HG03025 (cell line): Measurements from ENCODE around the gene AKAIN1.

Experiments
- ATAC-seq: cut with Tn5 transposase; IDR thresholded peaks from one replicate; pipeline ENCODE4 v1.9.1; 2021; ENCODE audit warnings: mild to moderate bottlenecking, moderate library complexity; ENCODE audit not compliant: unreplicated experiment, low FRiP score

AKAIN1 gene

DNA sequence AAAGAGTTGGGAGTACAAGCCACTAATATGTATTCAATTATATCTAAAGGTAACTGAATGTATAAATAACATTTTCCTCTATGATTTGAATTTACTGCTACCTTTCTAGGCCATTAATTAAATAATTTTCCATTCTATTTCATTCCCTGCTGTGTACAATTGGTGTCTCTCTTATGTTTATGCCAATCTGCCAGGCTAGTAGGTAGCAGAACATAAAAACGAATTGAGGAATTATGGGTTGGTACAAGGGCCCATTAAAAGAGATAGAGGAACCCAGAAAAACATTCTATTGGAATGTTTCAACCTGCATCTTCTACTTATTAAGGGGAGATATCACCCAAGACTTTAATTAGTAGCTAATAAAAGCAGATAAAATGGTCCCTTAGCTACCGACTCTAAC, 32.2 kb downstream of the AKAIN1 start:
- no peak for ATAC-seq

DNA sequence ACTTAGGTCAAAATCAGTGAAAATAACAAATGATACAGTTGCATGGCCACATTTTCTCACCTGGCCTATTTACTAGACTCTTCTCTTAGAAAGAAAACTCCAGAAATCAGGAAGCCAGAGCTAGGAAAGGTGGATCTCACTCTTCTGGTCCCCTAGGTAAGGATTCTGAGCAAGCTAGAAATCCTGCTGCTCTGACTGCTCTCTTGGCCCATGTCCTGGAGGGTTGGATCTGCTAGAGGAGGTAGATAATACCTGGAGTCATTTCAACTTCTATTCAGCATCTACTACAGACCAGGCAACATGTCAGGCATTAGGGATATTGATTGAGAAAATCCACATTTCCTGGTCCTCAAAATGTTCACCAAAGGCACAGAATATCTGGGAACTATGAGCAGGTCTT, 34.9 kb downstream of the AKAIN1 start:
- no peak for ATAC-seq

DNA sequence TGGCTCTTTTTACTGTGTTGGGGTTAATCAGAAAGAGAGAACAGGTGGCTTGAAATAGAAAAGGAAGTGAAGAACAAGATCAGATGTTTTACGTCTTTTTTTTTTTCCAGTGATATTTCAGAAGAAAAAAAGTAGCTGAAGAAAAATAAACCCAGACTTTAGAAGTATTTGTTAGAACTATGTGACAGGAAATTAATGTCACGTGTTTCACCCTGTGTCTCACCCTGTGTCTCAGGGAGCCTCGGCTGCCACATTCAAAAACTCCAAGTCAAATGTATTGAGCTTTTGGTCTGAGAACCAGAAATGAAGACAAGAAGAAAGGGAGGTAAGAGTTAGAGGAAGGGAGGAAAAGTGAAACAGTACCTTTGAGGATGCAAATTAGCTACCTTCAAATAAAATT, 38.0 kb downstream of the AKAIN1 start:
- ATAC-seq, result no peak

DNA sequence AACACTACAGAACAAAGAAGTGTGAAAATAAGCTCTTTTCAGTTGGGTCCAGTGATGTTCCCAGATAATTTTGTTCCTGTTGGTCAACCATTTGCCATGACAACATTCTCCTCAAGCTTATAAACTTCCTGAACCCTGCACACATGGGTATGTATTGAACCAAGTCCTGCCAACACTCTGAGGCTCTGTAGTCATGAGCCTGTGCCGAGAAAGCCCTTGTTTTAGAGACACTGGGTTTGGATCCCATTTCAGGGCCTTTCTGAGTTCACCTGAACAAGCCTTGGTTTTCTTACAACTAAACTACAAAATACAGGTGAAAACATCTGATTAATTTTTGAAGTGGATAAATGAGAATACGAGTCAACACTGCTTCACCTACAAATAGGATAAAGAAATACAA, 38.5 kb downstream of the AKAIN1 start:
- no peak for ATAC-seq

DNA sequence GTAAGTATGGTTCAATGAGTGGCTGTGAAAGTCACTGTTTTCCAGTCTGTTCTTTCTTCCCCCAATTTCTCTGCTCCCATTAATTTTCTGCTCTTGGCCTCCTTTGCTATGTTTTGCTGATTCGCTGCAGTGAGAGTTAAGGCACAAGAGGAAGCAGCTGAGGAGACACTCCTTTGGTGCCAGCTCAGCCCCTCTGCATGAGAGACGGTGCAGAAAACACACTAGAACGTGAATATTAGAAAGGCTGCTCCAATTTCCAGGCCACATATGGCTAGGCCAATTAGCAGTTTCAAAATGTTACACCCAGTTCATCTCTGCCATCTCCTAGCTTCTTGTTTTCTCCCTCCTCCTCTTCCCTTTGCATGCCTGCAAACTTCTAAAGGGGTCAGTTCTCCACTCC, 38.9 kb downstream of the AKAIN1 start:
- ATAC-seq, result no peak

DNA sequence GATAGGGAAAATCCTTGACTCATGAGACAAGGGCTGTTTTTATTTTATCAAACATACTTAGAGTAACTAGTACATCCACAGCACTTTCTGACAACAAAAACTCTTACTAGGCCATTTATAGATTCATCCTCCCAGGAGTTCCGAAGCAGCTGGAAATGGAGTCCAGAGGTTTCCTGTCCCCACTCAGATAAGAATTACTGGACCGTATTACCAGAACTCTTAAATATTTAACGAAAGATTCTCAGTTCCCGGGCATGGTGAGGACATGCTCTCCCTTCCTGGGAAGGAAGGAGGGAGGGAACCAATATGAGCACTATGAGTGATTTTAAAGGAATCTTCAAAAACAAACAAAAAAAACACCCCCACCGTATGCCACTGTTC, 41.2 kb downstream of the AKAIN1 start:
- no peak for ATAC-seq

DNA sequence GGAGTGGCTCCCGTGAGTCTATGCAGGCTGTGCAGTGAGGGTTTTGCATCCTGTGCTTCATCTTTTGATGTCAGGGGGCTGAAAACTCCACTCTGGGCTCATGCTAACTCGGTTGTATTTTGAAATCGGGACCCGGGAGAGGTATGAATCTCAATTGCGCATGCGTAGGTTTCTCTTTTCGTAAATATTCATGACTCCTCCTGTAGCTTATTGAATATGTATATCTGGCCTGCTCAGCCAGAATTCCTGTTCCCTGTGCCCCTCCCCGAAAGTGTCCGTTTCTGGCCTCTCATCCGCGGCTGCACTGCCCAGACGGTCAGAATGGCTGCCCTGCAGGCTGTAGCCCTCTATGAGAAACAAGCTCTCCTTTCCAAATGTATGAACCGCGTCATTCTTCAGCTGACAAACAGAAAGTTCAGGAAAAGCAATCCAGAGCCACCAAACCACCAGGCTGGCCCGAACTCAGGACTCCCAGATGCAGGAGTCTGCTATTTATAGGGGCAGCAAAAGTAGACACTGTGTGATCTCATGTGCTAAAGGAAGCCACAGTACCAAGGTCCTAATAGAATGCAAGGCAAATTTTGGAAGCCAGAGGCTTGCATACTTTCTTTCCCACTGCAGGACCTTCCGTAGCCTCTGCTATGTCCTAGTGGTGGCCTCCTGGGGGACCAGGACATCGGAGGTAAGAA, 41.7 kb downstream of the AKAIN1 start:
- ATAC-seq, result no peak

DNA sequence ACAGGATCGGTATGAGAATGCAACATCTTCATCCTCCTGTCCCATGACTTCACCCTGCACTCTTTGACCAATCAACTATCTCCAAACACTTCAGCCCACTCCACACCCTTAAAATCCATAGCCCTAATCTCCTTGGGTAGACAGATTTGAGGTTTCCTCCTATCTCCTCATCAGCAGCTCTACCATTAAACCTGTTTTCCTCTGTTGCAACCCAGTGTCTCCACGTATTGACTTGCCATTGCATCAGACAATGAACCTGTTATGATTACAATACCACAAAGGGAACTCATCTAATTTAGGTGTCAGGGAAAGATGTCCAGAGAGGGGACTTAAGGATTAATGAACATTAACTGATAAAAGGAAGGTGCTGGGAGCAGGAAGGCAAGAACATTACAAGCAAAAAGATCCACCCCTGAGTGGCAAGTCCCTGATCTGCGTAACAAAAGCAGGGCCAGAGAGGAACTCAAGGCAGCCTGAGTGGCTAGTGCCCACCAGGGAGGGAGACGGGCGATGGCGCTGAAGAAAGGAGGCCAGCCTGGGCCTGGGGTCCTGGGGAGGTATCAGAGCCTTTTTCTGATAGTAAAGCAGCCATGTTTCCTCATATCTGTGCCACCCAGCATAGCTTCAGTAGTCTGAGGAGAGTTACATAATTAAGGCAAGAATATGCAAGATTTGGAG, 44.6 kb downstream of the AKAIN1 start:
- no peak for ATAC-seq

DNA sequence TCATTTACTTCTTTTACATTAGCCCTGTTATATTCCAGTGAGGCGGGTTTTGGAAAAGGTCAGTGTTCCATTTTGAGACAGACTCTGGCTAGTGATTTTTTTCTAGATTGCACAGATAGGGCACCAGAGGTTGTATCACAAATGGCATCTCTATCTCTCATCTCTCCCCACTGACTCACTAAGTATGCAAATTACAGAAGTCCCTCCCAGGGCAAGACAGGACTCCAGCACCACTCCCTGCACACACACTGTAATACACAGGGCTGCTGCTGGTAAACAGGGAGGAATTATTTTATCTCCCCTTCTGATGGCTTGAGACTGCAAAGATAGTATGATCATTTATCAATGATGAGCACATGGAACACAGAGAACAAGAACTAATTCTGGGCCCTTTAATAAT, 46.2 kb downstream of the AKAIN1 start:
- ATAC-seq, result no peak

DNA sequence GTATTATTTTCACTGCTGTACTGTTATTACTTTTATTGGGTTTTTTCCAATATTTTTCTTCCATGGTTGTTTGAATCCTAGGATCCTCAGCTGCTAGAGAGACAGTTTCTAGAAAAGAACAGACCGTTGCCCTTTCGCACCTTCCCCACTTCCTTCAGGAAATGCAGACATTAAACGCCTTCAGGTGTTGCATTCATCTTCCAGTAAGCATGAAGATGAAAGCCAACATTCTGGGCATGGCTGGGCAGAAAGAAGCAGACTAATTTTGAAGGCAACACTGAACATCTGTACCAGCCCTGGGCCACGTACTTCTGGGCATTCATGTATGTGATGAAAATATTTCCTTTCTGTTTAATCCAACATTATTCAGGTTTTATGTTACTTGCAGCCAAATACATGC, 51.0 kb downstream of the AKAIN1 start:
- no peak for ATAC-seq

DNA sequence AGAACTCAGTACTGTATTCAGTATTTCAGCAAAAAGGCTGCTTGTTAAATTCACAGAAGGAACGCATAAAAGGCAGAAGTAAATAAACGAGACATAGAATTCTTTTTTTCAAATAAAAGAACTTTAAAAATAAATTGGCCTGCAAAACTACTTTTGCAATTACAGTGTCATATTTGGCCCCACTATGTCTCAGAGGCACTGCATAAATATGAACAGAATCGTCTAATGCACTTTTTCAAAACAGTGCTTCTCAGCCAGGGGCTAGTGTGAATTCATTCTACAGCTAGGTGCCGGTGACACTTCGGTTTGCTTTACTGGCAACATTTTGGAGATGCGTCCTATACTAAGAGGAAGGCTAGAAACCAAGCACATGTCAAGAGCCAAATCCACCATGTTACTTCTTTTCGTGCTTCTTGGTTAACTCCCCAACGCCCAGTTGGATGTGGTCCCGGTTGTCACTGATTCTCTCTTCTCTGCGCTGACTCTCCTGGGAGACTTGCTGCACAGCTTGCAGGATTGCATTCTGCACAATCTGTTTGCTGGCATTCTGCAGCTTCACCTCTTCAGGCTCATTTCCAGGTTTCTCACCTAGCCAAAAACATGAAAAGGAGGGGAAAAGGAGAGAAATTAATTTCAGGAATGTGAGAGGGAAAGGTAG, 51.8 kb downstream of the AKAIN1 start:
- ATAC-seq, result no peak

DNA sequence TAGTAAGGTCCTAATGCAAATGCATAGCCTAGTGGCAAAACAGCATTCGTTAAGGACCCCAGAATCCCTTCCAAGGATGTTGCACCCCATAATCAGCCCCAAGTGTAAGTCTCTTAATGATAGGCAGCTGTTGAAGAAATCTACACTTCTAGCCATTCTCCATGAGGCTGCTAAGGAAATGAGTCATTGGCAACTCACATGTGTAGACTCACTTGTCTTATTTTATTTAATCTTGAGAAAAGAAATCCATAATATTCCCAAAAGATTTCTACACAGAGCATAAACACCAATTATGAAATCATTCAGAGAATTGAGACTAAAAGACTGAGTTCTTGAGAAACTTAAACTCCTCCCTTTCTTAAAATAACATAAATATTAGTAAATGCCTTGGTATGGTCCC, 52.4 kb downstream of the AKAIN1 start:
- ATAC-seq, result no peak

DNA sequence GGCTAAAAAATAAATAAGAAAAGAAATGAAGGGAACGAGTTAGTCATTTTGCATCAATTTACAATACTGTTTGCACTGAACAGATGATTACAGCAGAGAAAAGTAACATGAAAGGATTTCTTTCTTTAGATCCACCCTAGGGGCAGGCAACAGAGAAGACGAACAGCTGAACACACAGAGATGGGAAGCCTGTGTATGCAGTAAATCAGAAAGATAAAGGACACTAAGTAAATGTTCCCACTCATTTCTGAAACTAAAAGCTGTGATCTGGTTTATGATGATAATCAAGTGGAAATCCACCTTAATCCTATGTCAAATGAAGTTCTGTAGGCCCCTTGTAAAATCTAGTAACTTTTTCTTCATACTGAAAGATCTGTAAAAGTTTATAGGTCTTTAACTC, 54.2 kb downstream of the AKAIN1 start:
- ATAC-seq, result no peak

DNA sequence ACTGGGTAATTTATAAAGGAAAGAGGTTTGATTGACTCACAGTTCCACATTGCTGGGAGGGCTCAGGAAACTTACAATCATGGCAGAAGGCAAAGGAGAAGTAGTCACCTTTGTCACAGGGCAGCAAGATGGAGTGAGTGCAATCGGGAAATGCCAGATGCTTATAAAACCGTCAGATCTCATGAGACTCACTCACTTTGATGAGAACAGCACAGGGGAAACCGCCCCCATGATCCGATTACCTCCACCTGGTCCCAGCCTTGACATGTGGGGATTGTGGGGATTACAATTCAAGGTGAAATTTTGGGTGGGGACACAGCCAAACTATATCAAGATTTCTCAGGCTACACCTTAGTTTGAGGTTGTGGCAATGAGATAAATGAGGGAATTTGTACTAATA, 54.9 kb downstream of the AKAIN1 start:
- no peak for ATAC-seq

DNA sequence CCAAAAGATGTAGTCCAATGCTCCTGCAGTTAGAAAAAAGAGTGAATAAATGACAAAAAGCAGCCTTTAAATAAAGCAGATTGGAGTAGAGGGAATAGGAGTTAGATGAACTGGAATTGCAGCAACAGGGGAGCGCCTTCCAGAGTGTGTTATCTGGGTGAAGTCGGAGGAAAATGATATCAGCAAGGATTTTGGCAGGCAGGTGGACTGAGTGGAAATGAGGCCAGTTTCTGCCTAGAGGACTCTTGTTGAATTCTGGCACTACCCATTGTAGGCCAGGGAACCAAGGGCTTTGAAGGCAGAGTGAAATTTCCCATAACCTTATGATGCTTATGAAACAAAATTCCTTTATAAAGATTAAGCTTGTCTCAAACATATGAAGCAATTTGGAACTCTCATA, 59.8 kb downstream of the AKAIN1 start:
- ATAC-seq, result no peak

DNA sequence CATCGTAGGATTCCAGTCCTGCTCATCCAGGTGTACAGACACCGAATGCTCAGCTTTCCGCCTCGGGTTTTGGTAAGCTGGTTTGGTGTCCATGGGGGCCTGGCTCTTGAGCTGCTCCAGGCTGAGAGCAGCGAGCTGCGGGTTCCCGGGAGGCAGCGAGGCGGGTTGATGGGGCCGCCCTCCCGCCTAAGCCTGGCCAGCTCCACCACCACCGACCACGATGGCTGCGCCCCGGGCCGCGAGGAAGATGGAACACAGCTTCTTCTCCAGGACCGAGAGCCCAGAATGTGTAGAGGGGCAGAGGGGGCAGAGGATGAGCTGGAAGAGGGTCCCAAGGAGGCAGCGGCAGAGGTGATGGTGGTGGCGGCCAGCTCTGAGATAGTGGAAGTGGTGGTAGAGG, 64.1 kb downstream of the AKAIN1 start:
- ATAC-seq, result no peak

DNA sequence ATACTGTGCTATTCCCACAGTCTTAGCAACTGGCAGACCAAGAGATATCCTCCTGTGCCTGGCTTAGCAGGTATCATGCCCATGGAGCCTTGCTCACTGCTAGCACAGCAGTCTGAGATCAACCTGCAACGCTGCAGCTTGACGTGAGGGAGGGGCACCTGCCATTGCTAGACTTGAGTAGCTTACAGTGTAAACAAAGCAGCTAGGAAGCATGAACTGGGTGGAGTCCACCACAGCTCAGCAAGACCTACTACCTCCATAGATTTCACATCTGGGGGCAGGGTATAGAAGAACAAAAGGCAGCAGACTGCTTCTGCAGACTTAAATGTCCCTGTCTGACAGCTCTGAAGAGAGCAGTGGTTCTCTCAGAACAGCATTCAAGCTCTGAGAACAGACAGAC, 74.8 kb downstream of the AKAIN1 start:
- no peak for ATAC-seq

DNA sequence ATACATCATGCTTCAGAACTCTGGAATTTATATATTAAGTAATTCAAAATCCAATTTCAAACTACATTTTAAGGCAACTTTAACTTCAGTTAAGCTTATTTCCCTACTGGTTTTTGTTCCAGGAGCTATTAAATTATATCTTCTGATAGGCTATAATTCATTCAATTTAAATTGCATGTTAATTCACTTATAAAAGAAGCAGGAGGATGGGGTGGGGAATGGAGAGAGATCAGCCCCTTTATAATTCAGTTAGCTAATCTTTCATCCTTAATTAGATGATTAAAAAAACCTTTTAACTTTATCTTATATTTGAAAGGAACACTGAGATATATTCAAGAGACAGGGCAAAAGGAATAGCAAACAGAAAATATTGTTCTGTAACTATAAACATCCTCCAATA, 86.8 kb downstream of the AKAIN1 start:
- no peak for ATAC-seq

DNA sequence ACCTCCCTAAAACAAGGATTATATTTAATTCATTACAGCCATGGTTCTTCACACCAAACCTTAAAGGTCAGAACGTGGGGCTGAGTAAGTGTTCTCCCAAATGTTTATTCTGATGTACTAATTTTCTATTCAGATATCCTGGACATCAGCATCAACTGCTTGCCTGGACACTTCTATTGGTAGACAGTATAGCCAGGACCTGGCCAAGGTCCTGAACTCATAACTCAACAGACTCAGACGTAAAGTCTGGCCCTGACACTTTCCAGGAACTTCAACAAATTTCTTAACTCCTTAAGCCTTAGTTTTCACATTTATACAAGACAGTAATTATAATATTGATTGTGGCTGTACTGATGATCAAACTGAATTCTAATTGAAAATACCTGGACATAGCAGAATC, 89.1 kb downstream of the AKAIN1 start:
- no peak for ATAC-seq

DNA sequence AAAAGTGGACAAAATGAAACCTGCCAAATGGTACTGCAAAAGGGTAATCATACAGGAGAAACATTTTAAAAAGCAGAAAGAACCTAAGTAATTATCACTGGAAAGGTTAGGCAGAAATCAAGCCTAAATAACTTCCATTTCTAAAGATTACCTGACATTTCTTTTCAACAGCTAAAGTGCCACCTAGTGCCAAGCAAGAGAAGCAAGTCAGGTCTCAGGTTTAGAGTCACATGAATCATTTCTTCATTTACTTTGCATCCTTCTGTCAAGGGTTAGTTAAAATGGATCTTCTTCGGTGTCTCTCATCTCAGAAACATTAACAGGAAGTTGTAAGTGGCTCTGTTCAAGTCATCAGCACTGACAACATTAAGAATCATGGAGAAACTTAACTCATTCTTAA, 90.3 kb downstream of the AKAIN1 start:
- ATAC-seq, result no peak

DNA sequence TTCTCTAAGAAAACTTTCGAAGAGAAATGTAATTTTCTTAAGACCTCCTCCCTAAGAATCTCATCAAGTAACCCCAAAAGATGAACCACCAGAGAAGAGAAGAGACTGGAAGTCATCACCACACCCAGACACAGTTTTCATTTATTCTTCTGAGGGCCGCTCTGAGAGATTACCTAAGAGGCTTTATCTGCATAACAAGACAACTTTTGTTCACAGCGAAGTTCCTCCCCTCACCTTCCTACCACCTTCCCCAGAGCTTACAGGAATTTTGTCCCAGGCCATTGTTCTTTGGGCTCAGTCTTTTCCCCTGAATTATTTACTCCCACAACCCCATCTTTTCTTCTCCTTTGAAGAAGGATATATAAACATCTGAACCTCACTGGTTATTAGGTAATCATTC, 92.8 kb downstream of the AKAIN1 start:
- no peak for ATAC-seq

DNA sequence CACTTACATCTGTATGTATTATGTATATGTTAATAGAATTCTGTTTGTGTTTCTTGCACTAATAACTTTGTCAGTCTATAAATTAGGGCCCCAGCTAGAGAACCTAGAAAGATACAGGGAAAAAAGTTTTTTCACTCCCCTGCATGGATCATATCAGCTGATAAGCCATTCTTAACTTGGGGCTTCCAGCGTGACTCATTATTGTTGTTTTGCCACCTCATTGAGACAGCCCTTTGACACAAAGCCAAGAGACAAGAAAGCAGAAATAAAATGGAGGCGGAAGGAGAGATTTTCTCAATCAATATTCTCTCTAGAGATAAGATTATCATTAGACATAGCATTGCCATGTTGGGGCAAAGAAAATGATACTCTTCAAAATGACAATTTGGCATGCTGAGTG, 93.4 kb downstream of the AKAIN1 start:
- ATAC-seq, result no peak
